Spleen (tissue), 13 donors: ENCODE measurements around the gene LATS1. TPM values are rescaled to one million over a fixed set of nuclear protein-coding genes. Genes with fewer than 3 reads are reported as not detected.
A peak's percentile ranks its signal among the peaks of the same experiment; 100 is the strongest.

Experiments used
- DNase-seq: peaks from one replicate; pipeline ENCODE4 v3.0.0-alpha.2; 2020
- H3K27ac ChIP-seq, 8 donors: fragments of 200-600 bp; sonication (generic) in 7 of 8; 1 replicate in 4 of 8; 2 replicates in 4 of 8; pipeline versions ENCODE4 v1.5.0 to v1.8.0; 2016 to 2021; ENCODE audit warnings: inconsistent platforms in 4 of 8, mild to moderate bottlenecking in 4 of 8, moderate library complexity in 1 of 8
- H3K27me3 ChIP-seq, 7 donors: fragments of 200-600 bp; sonication (generic) in 6 of 7; replicated peaks in 1 of 7; 1 replicate in 4 of 7; 2 replicates in 3 of 7; pipeline versions ENCODE4 v1.5.0 to v1.8.0; 2016 to 2021; ENCODE audit warnings: inconsistent platforms in 3 of 7, mild to moderate bottlenecking in 1 of 7
- H3K36me3 ChIP-seq, 6 donors: fragments of 200-600 bp; sonication (generic) in 5 of 6; 1 replicate in 4 of 6; 2 replicates in 2 of 6; pipeline versions ENCODE4 v1.5.0 to v1.8.0; 2016 to 2021; ENCODE audit warnings: inconsistent platforms in 2 of 6
- H3K4me1 ChIP-seq, 6 donors: fragments of 200-600 bp; sonication (generic) in 5 of 6; 1 replicate in 3 of 6; 2 replicates in 3 of 6; pipeline versions ENCODE4 v1.5.0 to v1.8.0; 2016 to 2021; ENCODE audit warnings: inconsistent platforms in 3 of 6
- H3K4me3 ChIP-seq, 8 donors: fragments of 200-600 bp; sonication (generic) in 7 of 8; 1 replicate in 4 of 8; 2 replicates in 4 of 8; pipeline versions ENCODE4 v1.5.0 to v1.8.0; 2016 to 2021; ENCODE audit warnings: inconsistent platforms in 4 of 8, mild to moderate bottlenecking in 4 of 8, moderate library complexity in 2 of 8
- H3K9me3 ChIP-seq, 8 donors: fragments of 200-600 bp; sonication (generic) in 7 of 8; 1 replicate in 4 of 8; 2 replicates in 4 of 8; pipeline versions ENCODE4 v1.5.0 to v1.8.0; 2016 to 2021; ENCODE audit warnings: inconsistent platforms in 4 of 8
- CTCF ChIP-seq, 11 experiments: fragments of 200-600 bp in 7 of 11; fragments of 450-650 bp in 4 of 11; sonication (generic) in 4 of 11; IDR thresholded peaks in 8 of 11; conservative IDR thresholded peaks in 3 of 11; 1 replicate in 7 of 11; 2 replicates in 4 of 11; pipeline versions ENCODE4 v1.4.0 to v1.8.0; 2016 to 2021; ENCODE audit warnings: antibody characterized with exemption in 11 of 11, inconsistent platforms in 4 of 11, mild to moderate bottlenecking in 1 of 11
- POLR2A ChIP-seq, 3 donors: fragments of 450-650 bp; IDR thresholded peaks; one replicate each; pipeline ENCODE4 v1.5.1; 2017; ENCODE audit warnings: antibody characterized with exemption in 3 of 3, mild to moderate bottlenecking in 1 of 3
- POLR2AphosphoS5 ChIP-seq, 3 donors: sonication (generic); formaldehyde crosslinking; IDR thresholded peaks; one replicate each; pipeline ENCODE4 v1.5.1; 2017; ENCODE audit warnings: antibody characterized with exemption in 3 of 3
- WGBS, 5 donors: extraction: QIAGEN DNeasy Blood & Tissue Kit in 3 of 5; methylation state at CpG; one replicate each; pipeline versions ENCODE4 v1.1.5 to v1.1.7; 2013 to 2018; 5-methylcytosine and 5-hydroxymethylcytosine counted together
- intact Hi-C: fragments of 100-400 bp; cut with DNase I; formaldehyde crosslinking; loops from one replicate; pipeline ENCODE4 v1.15.0; 2023; ENCODE audit warnings: low total_unique reads
- long read RNA-seq, 2 donors: transcript quantifications; one replicate each; lab custom pipeline, GENCODE V29; 2026
- polyA plus RNA-seq, 3 donors: library from polyadenylated mRNA; stranded (reverse); fragments of 200-250 nt; gene quantifications; one replicate each; pipeline ENCODE4 v1.2.1, GENCODE V29; 2013
- total RNA-seq, 7 donors: library from RNA; depleted of rRNA in 3 of 7; stranded (reverse); fragments of >200 nt in 3 of 7; fragmentation: NEBNext Ultra II Directional in 4 of 7; extraction: Animal tissue kit (Norgen Biotek cat#: 25700) in 4 of 7; gene quantifications; one replicate each; pipeline versions ENCODE4 v1.1.0 to v1.2.1, GENCODE V29; 2016 to 2021
- donor health status: healthy with polysubstance abuse.
- donor health status: DM: no; HTN: no; CAD: no; lungs with moderate emphysema.
- donor health status: DM: no; HTN: no; CAD: no.
- donor health status: Bipolar disorder and iron deficiency.
- donor health status: healthy.
- donor health status: DM: no; HTN: no; CAD: no.
- donor health status: DM: yes; HTN: yes; CAD: no.

The LATS1 gene
- total RNA-seq (10 to 100 TPM; 29.3 to 40.9 (median 33.8) TPM), polyA plus RNA-seq (1 to 10 TPM; 5.0 to 7.4 (median 6.2) TPM)
- long read RNA-seq, donor 1, full-length matches to known transcripts = 6 of 11 reads
- long read RNA-seq, donor 1, partial matches to known transcripts = 5 of 11 reads
- long read RNA-seq, donor 1, other reads (novel, unspliced or antisense) = 0 of 11 reads
- long read RNA-seq, donor 2, full-length matches to known transcripts = 6 of 6 reads
- long read RNA-seq, donor 2, partial matches to known transcripts = 0 of 6 reads
- long read RNA-seq, donor 2, other reads (novel, unspliced or antisense) = 0 of 6 reads

DNA sequence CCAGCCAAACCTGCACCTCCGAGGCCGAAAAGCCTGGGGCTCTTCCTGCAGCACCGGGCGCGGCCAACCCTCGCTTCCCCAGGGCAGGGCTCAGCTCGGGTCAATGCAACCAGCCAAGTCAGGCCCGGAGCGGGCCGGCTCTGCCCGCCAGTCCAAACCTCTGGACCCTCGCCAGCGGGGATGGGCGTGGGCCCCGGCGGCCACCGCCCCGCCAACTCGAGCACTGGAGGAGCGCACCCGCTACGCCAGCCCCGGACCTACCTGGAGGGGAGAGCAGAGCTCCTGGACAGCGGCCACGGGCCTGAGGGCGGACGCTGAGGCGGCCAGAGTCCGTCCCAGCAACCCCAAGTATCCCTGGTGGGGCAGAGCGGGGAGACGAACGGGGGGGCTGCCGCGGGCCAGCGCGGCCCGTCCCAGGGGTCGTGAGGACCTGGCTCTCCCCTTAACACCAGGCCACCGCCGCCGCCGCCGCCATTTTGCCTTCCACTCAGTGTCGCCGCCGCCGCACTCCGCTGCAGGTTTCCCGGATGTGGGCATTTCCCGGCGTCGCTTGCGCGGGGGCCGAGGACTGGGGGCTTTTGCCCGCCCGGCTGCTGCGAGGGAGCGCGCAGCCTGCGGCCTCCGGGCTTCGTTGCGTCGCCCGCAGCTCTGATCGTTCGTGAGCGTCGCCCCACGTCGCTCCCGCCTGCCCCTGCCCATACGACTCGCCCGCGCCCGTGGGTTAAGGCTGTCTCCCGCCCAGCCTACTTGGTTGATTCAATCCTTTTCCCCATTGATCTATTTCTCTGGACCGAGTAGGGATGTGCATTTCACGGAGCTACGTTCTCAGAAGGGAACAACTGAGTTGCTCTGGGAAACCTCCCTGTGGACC is at the start of gene LATS1:
Gene LATS1, minus strand, starts transcription at position 514 of the 871 bp plus-strand sequence. CDS start 15,975 bp downstream, outside the sequence.
- Histone ChIP-seq H3K27me3 (no peaks in the 10 kb centered on the region), H3K4me1 (peaks cover 14 to 56% (median 45%) of the 10 kb centered on the region in 6 donors), H3K36me3 (peaks cover 0 to 3% (median under 1%) of the 10 kb centered on the region in 6 donors), H3K9me3 (no peaks in the 10 kb centered on the region), H3K27ac (peak within 1 kb of the TSS; percentile 97 to 99 (median 98)), H3K4me3 (peak within 1 kb of the TSS; percentile 79 to 98 (median 88))
- 0 to 1% (median 0%) methylated on average over 50 to 82 of the region's 82 CpGs for WGBS, 5 donors
- intact Hi-C loops = loop anchor here (10.0 kb wide), 2 partner anchors 73 to 153 kb away; partner anchors contain the start of genes GINM1 and KATNA1
- peak; percentile 98 for DNase-seq
- TF ChIP-seq POLR2A (IDR thresholded peaks at IDR 0.05) (peak; percentile 27 to 60 (median 50)), CTCF (IDR thresholded peaks at IDR 0.05 in 8 of 11, conservative IDR thresholded peaks at IDR 0.05 in 3 of 11) (no peak), POLR2AphosphoS5 (IDR thresholded peaks at IDR 0.05) (peak; percentile 91 to 96 (median 91))

GRCh38 chr6:149766156-149766769 is 48.4 kb upstream of the LATS1 start:
- H3K27ac ChIP-seq = peak overlapping the region in 5 of 8 donors; percentile 20 to 54 (median 38)
- WGBS, 5 donors = 39 to 75% (median 46%) methylated on average over 3 of the region's 3 CpGs
- TF ChIP-seq POLR2AphosphoS5 (IDR thresholded peaks at IDR 0.05) (no peak), POLR2A (IDR thresholded peaks at IDR 0.05) (no peak), CTCF (IDR thresholded peaks at IDR 0.05 in 8 of 11, conservative IDR thresholded peaks at IDR 0.05 in 3 of 11) (no peak)
- DNase-seq = no peak
- H3K4me3 ChIP-seq = no peak overlapping the region
- peaks cover 0 to 23% (median 14%) of the 10 kb centered on the region in 8 donors for H3K9me3 ChIP-seq
- peaks cover 0 to 37% (median 9%) of the 10 kb centered on the region in 6 donors for H3K4me1 ChIP-seq
- no peaks in the 10 kb centered on the region for H3K27me3 ChIP-seq
- intact Hi-C loops = no loop called here
- H3K36me3 ChIP-seq = peaks cover 0 to 55% (median 19%) of the 10 kb centered on the region in 6 donors

DNA sequence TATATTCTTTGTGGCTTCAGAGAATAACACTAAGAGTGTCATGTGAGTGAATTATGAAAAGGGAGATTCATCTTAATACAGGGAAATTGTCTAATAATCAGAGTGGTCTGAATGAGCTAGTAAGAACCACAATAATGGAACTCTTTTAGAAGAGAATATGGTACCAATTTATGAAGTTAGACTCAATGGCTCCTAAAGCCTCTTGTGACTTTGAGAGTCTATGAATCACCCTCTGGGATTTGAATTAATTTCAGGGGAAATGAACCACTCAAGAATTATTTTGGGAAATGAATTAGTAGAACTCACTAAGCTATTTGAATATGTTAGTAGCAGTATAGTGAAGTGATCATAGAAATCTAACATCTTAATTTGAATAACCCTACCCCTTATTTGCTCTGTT is 46.0 kb upstream of the LATS1 start:
- no peak for TF ChIP-seq CTCF (IDR thresholded peaks at IDR 0.05 in 8 of 11, conservative IDR thresholded peaks at IDR 0.05 in 3 of 11)
- Histone ChIP-seq H3K4me3 (no peak overlapping the region), H3K27ac (no peak overlapping the region), H3K4me1 (peaks cover 0 to 53% (median 15%) of the 10 kb centered on the region in 6 donors), H3K27me3 (no peaks in the 10 kb centered on the region), H3K9me3 (peaks cover 0 to 23% (median 14%) of the 10 kb centered on the region in 8 donors), H3K36me3 (peaks cover 0 to 56% (median 26%) of the 10 kb centered on the region in 6 donors)
- no peak for DNase-seq
- intact Hi-C loops = no loop called here
